Measurements from ENCODE around the gene APOD.

Gene APOD

GRCh38 chr3:195579281-195579680 lies 4.5 kb downstream of the APOD start:
- Histone ChIP-seq H3K4me2 (no peak overlapping the region), H3K79me2 (ENCODE audit: insufficient read depth, low read depth) (no peaks in the 10 kb centered on the region), H3K36me3 (ENCODE audit: insufficient read depth) (no peaks in the 10 kb centered on the region), H3K4me3 (IDR thresholded peaks at IDR 0.05; ENCODE audit: insufficient read depth, low read depth, low read length) (no peak overlapping the region), H4K20me1 (ENCODE audit: insufficient read depth) (no peaks in the 10 kb centered on the region), H3K9ac (no peak overlapping the region), H3K27me3 (ENCODE audit: insufficient read depth, low read depth) (no peaks in the 10 kb centered on the region; the same call in 1 of the 2 replicates), H3K27ac (no peak overlapping the region), H3K4me1 (ENCODE audit: low read depth, poor library complexity, severe bottlenecking) (peaks cover 11% of the 10 kb centered on the region), H2AFZ (ENCODE audit: low read depth) (no peak overlapping the region)
- no peak for TF ChIP-seq CTCF (conservative IDR thresholded peaks at IDR 0.05; ENCODE audit: low read depth, low read length)

- H2AFZ ChIP-seq (ENCODE audit: low read depth): no peak overlapping the region
- TF ChIP-seq CTCF (conservative IDR thresholded peaks at IDR 0.05; ENCODE audit: low read depth, low read length): no peak
- H3K36me3 ChIP-seq (ENCODE audit: insufficient read depth): no peaks in the 10 kb centered on the region
- H3K27ac ChIP-seq: no peak overlapping the region
- H3K9ac ChIP-seq: no peak overlapping the region
- no peak overlapping the region for H3K4me2 ChIP-seq
- H3K27me3 ChIP-seq (ENCODE audit: insufficient read depth, low read depth): no peaks in the 10 kb centered on the region
- H4K20me1 ChIP-seq (ENCODE audit: insufficient read depth): no peaks in the 10 kb centered on the region
- H3K4me1 ChIP-seq (ENCODE audit: low read depth, poor library complexity, severe bottlenecking): peaks cover 11% of the 10 kb centered on the region
- H3K4me3 ChIP-seq (IDR thresholded peaks at IDR 0.05; ENCODE audit: insufficient read depth, low read depth, low read length): no peak overlapping the region
- H3K79me2 ChIP-seq (ENCODE audit: insufficient read depth, low read depth): no peaks in the 10 kb centered on the region
These were observed 5.2 kb downstream of the APOD start for GRCh38 chr3:195578565-195578964.

DNA sequence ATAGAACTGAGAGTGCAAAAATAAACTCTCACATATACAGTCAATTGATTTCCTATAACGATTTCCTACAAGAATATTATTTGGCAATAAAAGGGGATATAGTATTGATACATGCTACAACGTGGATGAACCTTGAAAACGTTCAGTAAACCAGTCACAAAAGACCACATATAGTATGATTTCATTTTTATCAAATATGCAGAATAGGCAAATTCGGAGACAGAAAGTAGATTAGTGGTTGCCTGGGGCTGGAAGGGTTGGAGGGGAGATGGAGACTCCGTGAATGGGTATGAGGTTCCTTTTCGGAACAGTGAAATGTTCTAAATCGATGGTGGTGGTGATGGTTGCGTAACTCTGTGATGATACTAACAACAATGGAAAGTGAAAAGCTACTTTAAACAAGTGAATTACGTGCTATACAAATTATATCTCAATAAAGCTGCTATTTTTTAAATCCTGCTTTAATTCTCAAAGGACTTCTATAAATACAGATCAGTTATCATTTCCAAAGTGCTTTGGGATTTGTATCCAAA lies 6.0 kb downstream of the APOD start:
- H3K4me3 ChIP-seq (IDR thresholded peaks at IDR 0.05; ENCODE audit: insufficient read depth, low read depth, low read length): no peak overlapping the region
- no peak overlapping the region for H3K9ac ChIP-seq
- H2AFZ ChIP-seq (ENCODE audit: low read depth): no peak overlapping the region
- H3K79me2 ChIP-seq (ENCODE audit: insufficient read depth, low read depth): no peaks in the 10 kb centered on the region
- H3K36me3 ChIP-seq (ENCODE audit: insufficient read depth): no peaks in the 10 kb centered on the region
- H3K4me1 ChIP-seq (ENCODE audit: low read depth, poor library complexity, severe bottlenecking): peaks cover 11% of the 10 kb centered on the region
- H3K27ac ChIP-seq: no peak overlapping the region
- no peak overlapping the region for H3K4me2 ChIP-seq
- H4K20me1 ChIP-seq (ENCODE audit: insufficient read depth): no peaks in the 10 kb centered on the region
- no peaks in the 10 kb centered on the region for H3K27me3 ChIP-seq (ENCODE audit: insufficient read depth, low read depth)
- no peak for TF ChIP-seq CTCF (conservative IDR thresholded peaks at IDR 0.05; ENCODE audit: low read depth, low read length)

DNA sequence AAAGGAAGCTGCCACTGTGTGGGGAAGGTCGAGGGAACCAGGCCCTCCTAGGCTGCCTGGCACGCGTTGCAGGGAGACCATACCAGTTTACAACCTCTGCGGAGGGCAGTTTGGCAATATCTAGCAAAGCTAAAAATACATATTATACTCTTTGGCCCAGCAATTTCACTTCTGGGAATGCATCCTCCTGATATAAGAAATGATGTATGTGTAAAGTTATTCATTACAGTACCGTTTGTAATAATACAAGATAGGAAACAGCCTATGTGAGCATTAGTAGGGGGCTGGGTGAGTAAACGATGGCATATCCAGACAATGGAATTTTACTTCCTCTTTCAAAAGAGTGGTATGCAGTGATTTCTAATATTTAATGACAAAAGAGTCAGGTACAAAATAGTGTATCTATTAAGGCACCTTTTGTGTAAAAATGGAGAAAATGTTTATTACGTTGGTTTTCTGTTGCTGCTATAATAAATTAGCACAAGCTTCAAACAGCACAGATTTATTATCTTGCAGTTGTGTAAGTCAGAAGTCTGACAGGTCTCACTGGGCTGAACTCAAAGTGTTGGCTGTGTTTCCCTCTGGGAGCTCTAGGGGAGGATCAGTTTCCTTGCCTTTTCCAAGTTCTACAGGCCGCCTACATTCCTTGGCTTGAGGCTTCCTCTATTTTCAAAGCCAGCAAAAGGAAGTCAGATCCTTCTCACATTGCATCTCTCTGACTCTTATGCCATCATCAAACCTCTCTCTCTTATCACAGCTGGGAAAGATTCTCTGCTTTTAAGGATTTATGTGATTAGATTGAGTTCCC lies 9.0 kb downstream of the APOD start:
- H4K20me1 ChIP-seq (ENCODE audit: insufficient read depth): no peaks in the 10 kb centered on the region
- TF ChIP-seq CTCF (conservative IDR thresholded peaks at IDR 0.05; ENCODE audit: low read depth, low read length): no peak

More for the DNA sequence above, 9.0 kb downstream of the APOD start:
- no peak overlapping the region for H3K27ac ChIP-seq
- no peak overlapping the region for H3K4me3 ChIP-seq (IDR thresholded peaks at IDR 0.05; ENCODE audit: insufficient read depth, low read depth, low read length)
- no peak overlapping the region for H2AFZ ChIP-seq (ENCODE audit: low read depth)
- no peaks in the 10 kb centered on the region for H3K36me3 ChIP-seq (ENCODE audit: insufficient read depth)
- H3K4me1 ChIP-seq (ENCODE audit: low read depth, poor library complexity, severe bottlenecking): no peaks in the 10 kb centered on the region
- H3K27me3 ChIP-seq (ENCODE audit: insufficient read depth, low read depth): no peaks in the 10 kb centered on the region
- H3K9ac ChIP-seq: no peak overlapping the region
- no peak overlapping the region for H3K4me2 ChIP-seq
- no peaks in the 10 kb centered on the region for H3K79me2 ChIP-seq (ENCODE audit: insufficient read depth, low read depth)

All from KMS-11 (cell line).